Neural crest cell (in vitro differentiated cells): ENCODE results near the gene SLC39A3. TPM values are rescaled to one million over a fixed set of nuclear protein-coding genes. Genes with fewer than 3 reads are reported as not detected.

Experiments
- DNase-seq: peaks from one replicate; pipeline ENCODE4 v3.0.0; 2021; ENCODE audit warnings: low read depth, mixed read lengths, low spot score
- H3K27ac Mint-ChIP-seq: one replicate; pipeline ENCODE4 v1.8.0; 2021; ENCODE audit warnings: mild to moderate bottlenecking, mixed read lengths; ENCODE audit not compliant: unreplicated experiment
- H3K27me3 Mint-ChIP-seq: 2 replicates; pipeline ENCODE4 v1.8.0; 2021; ENCODE audit warnings: low read depth, mild to moderate bottlenecking, mixed read lengths
- H3K36me3 Mint-ChIP-seq: 2 replicates; pipeline ENCODE4 v1.8.0; 2021; ENCODE audit warnings: low read depth, mild to moderate bottlenecking, mixed read lengths
- H3K4me1 Mint-ChIP-seq: 2 replicates; pipeline ENCODE4 v1.8.0; 2021; ENCODE audit warnings: mixed read lengths
- H3K4me3 Mint-ChIP-seq: one replicate; pipeline ENCODE4 v1.8.0; 2021; ENCODE audit warnings: mild to moderate bottlenecking, mixed read lengths
- H3K9me3 Mint-ChIP-seq: 2 replicates; pipeline ENCODE4 v1.8.0; 2021; ENCODE audit warnings: mixed read lengths
- total RNA-seq: library from RNA; stranded (reverse); gene quantifications from 2 replicates; pipeline ENCODE4 v1.2.1, GENCODE V29; 2021
- TF ChIP-seq, protein P1 (sequence below): fragments of 200-600 bp; sonication (generic); conservative IDR thresholded peaks from 2 replicates; pipeline ENCODE4 v1.5.0; 2021; ENCODE audit warnings: antibody characterized with exemption, mild to moderate bottlenecking

SLC39A3 gene
- total RNA-seq, 1 donor from 2014 or later = 43.0 TPM

- Mint-ChIP-seq H3K4me3 (peak overlapping the region; percentile 85), H3K9me3 (peaks cover 8% of the 10 kb centered on the region), H3K27ac (no peak overlapping the region), H3K36me3 (peaks cover 8% of the 10 kb centered on the region), H3K27me3 (peaks cover 24% of the 10 kb centered on the region), H3K4me1 (peaks cover 11% of the 10 kb centered on the region)
- TF ChIP-seq, protein P1, sequence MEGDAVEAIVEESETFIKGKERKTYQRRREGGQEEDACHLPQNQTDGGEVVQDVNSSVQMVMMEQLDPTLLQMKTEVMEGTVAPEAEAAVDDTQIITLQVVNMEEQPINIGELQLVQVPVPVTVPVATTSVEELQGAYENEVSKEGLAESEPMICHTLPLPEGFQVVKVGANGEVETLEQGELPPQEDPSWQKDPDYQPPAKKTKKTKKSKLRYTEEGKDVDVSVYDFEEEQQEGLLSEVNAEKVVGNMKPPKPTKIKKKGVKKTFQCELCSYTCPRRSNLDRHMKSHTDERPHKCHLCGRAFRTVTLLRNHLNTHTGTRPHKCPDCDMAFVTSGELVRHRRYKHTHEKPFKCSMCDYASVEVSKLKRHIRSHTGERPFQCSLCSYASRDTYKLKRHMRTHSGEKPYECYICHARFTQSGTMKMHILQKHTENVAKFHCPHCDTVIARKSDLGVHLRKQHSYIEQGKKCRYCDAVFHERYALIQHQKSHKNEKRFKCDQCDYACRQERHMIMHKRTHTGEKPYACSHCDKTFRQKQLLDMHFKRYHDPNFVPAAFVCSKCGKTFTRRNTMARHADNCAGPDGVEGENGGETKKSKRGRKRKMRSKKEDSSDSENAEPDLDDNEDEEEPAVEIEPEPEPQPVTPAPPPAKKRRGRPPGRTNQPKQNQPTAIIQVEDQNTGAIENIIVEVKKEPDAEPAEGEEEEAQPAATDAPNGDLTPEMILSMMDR = no peak
- DNase-seq = peak; percentile 18
Measured at GRCh38 chr19:2719920-2720776, 19.7 kb downstream of the SLC39A3 start.

- peaks cover 22% of the 10 kb centered on the region for H3K27me3 Mint-ChIP-seq
- no peak overlapping the region for H3K27ac Mint-ChIP-seq
- peaks cover 8% of the 10 kb centered on the region for H3K4me1 Mint-ChIP-seq
- no peak for DNase-seq
- peaks cover 10% of the 10 kb centered on the region for H3K36me3 Mint-ChIP-seq
- peaks cover 10% of the 10 kb centered on the region for H3K9me3 Mint-ChIP-seq
- H3K4me3 Mint-ChIP-seq = peak overlapping the region; percentile 44
- TF ChIP-seq, protein P1 = no peak
Measured at GRCh38 chr19:2719232-2719735, 20.5 kb downstream of the SLC39A3 start.

- DNase-seq = no peak
- peaks cover 6% of the 10 kb centered on the region for H3K4me1 Mint-ChIP-seq
Measured at GRCh38 chr19:2717638-2718541, 21.9 kb downstream of the SLC39A3 start.

DNA sequence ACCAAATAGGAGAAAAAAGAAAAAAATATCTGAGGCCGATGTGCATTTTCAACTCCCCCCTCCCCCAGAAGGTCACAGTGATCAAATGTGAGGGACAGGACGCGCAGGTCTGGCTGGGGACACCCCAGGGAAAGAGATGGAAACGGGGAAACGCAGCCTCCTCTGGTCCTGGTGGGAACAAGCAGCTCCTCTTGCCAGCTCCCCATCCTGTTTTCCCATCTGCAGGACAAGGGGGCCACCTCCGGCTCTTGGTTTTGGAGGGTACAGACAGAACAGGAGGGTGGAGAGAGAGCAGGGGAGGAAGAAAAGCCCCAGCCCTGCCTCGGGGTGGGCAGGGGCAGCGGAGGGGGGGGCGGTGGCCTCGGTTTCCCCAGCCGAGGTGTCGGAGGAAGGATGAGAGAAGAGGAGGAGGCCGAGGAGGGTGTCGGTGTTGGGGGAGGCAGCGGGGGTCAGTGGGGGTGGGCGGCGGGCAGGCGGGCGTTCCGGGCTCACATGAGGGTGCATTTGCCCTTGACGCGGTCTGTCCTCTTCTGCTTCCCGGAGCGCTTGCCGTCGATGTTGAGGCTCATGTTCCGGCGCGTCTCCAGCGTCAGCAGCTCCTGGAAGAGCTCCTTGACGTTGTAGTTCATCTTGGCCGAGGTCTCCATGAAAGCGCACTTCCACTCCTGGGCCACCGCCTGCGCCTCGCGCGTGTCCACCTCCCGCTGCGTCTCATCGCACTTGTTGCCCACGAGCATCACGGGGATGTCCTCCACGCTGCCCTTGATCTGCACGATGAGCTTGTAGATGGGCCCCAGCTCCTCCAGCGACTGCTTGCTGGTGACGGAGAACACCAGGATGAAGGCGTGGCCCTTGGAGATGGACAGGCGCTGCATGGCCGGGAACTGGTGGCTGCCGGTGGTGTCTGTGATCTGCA is 22.8 kb downstream of the SLC39A3 start:
- Mint-ChIP-seq H3K27ac (no peak overlapping the region), H3K4me1 (peaks cover 6% of the 10 kb centered on the region), H3K4me3 (no peak overlapping the region), H3K36me3 (peaks cover 10% of the 10 kb centered on the region), H3K27me3 (peaks cover 9% of the 10 kb centered on the region), H3K9me3 (peaks cover 10% of the 10 kb centered on the region)
- DNase-seq = no peak
- TF ChIP-seq, protein P1 = no peak

More at GRCh38 chr19:2717638-2718541, 21.9 kb downstream of the SLC39A3 start:
- Mint-ChIP-seq H3K9me3 (peaks cover 10% of the 10 kb centered on the region), H3K36me3 (peaks cover 10% of the 10 kb centered on the region), H3K27ac (no peak overlapping the region), H3K27me3 (peaks cover 14% of the 10 kb centered on the region), H3K4me3 (no peak overlapping the region)
- TF ChIP-seq, protein P1 = no peak
